Peyer's patch (tissue), 4 donors: ENCODE results near the gene ARL17A. TPM values are rescaled to one million over a fixed set of nuclear protein-coding genes. Genes with fewer than 3 reads are reported as not detected.
A peak's percentile ranks its signal among the peaks of the same experiment; 100 is the strongest.
"Not testable (repeated sequence)": the region's sequence is repeated elsewhere in the genome, so short reads cannot be mapped to it uniquely, and the experiment has no call there.

ENCODE experiments used
- DNase-seq, 3 donors: peaks; one replicate each; pipeline ENCODE4 v3.0.0-alpha.2; 2017 to 2019
- H3K27ac ChIP-seq, 4 donors: fragments of 200-600 bp; sonication (generic); one replicate each; pipeline ENCODE4 v1.5.1; 2016 to 2019
- H3K27me3 ChIP-seq, 2 donors: fragments of 200-600 bp; sonication (generic); one replicate each; pipeline ENCODE4 v1.5.1; 2019
- H3K36me3 ChIP-seq, 3 donors: fragments of 200-600 bp; sonication (generic); one replicate each; pipeline ENCODE4 v1.5.1; 2016 to 2019
- H3K4me1 ChIP-seq, 4 donors: fragments of 200-600 bp; sonication (generic); one replicate each; pipeline ENCODE4 v1.5.1; 2016 to 2019
- H3K4me3 ChIP-seq, 4 donors: fragments of 200-600 bp; sonication (generic); 1 replicate in 3 of 4; 2 replicates in 1 of 4; pipeline ENCODE4 v1.5.1; 2016 to 2019; ENCODE audit warnings: mild to moderate bottlenecking in 1 of 4
- H3K9me3 ChIP-seq, 4 donors: fragments of 200-600 bp; sonication (generic); one replicate each; pipeline ENCODE4 v1.5.1; 2016 to 2019; ENCODE audit warnings: mild to moderate bottlenecking in 1 of 4
- total RNA-seq, 4 donors: library from RNA; depleted of rRNA; stranded (reverse); fragments of >200 nt; gene quantifications; one replicate each; pipeline ENCODE4 v1.1.0, GENCODE V29; 2016

Gene ARL17A
- total RNA-seq = 10 to 100 TPM in 3 of 4 donors, 1 to 10 TPM in 1; 8.2 to 15.0 (median 11.5) TPM

DNA sequence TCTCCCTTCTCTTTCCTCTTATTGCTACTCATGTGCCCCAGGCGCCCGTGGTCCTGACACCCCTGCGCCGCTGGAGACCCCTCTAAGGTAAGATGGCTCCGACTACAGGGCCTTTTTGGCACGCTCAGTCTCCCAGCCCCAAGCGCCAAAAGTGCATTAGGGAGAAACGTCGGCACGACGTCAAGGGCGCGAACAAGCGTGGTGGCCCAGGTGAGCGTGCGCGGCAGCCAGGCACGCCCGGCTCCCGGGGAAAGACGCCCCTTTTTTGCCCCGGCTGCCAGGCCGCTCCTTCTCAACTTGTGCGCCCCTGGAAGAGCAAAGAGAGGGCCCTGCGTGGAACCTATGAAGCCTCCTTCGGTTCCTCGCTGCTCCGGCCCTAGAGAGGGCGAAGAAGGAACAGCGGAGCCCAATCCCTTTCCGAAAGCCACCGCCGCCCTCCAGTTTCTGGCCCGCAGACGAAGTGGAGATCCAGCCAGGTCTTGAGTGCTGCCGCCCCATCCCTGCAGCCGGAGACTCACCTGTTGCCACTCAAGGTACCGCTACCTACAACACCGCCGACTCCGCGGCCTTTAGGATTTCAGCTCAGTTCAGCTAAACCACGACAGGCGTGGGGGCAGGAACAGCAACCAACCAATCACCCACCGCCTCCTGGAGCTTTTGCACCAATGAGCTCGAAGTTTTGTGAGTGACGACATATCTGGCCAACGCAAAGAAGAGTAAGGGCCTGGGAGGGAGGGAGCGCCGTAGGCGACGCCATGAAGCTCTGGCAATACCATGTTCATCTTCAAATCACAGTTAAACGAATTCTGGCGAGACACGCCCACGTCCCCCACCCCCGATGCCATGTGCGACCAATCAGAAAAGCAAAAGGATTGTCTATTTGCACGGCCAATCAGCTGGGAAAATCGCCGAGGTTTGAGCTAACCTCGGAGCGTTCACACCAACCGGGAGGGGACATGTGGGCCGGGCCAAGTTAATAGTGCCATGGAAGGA, at the start of gene ARL17A:
TSS of gene ARL17A (minus strand) at position 609 of the 993 bp plus-strand sequence. CDS start 3,369 bp downstream, outside the sequence.
- DNase-seq = peak in 2 of 3 donors; percentile 79 to 94
- not testable (repeated sequence) for H3K36me3 ChIP-seq, H3K27me3 ChIP-seq, H3K4me1 ChIP-seq, H3K9me3 ChIP-seq
- peak within 1 kb of the TSS in 3 of 4 donors; percentile 22 to 36 (median 30) for H3K4me3 ChIP-seq
- peak within 1 kb of the TSS in 3 of 4 donors; percentile 40 to 57 (median 52) for H3K27ac ChIP-seq

DNA sequence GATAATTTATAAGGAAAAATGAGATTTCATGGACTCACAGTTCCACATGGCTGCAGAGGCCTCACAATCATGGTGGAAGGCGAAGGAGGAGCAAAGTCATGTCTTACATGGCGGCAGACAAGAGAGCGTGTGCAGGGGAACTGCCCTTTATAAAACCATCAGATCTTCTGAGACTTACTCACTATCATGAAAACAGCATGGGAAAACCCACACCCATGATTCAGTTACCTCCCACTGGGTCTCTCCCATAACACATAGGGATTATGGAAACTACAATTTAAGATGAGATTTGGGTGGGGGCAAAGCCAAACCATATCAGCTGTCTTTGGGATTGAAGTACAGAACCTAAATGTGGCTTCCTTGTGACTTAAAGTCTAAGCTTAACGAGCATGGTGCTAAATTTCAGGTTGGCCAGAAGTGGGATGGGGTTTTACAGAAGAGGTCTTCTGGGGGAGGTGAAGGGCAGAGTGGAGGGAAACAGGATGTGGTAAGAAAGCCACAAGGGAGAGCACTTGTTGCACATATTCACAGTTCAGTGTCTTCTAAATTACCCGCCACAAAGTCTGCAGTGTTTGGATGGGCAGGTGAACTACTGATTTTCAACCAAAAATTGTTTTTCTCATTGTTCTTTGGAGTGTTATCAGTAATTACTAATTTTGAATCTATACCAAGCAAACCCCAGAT, 49.4 kb upstream of the ARL17A start:
- H3K9me3 ChIP-seq, H3K4me1 ChIP-seq, DNase-seq, H3K36me3 ChIP-seq, H3K27ac ChIP-seq, H3K4me3 ChIP-seq, H3K27me3 ChIP-seq: not testable (repeated sequence)

DNA sequence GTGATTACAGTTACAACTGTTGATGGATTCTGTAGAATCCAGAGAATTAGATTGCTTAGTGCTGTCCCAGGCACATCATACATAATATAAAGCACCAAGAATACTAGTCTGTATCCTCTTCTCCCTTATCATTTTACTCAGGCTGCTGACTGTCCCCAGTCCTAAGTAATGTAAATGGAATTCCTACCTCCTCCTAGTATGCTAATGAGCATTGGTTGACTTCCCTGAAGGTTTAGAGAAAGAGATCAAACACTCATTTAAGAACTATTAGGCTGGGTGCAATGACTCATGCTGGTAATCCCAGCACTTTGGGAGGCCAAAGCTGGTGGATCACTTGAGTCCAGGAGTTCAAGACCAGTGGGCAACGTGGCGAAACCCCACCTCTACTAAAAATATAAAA, 48.0 kb upstream of the ARL17A start:
- H3K4me3 ChIP-seq, H3K27ac ChIP-seq, H3K27me3 ChIP-seq, DNase-seq, H3K36me3 ChIP-seq, H3K4me1 ChIP-seq, H3K9me3 ChIP-seq: not testable (repeated sequence)

DNA sequence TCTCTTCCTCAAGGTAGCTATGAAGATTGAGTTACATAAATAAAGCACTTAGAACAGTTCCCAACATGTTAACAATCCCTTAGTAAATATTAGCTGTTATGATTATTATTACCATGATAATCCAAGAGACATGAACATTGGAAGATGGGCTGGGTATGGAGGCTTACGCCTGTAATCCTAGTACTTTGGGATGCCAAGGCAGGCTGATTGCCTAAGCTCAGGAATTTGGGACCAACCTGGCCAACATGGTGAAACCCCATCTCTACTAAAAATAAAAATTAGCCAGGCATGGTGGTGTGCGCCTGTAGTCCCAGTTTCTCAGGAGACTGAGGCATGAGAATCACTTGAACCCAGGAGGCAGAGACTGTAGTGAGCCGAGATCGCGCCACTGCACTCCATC, 45.2 kb upstream of the ARL17A start:
- H3K4me1 ChIP-seq, H3K9me3 ChIP-seq, H3K36me3 ChIP-seq, H3K27ac ChIP-seq, H3K4me3 ChIP-seq, H3K27me3 ChIP-seq, DNase-seq: not testable (repeated sequence)

DNA sequence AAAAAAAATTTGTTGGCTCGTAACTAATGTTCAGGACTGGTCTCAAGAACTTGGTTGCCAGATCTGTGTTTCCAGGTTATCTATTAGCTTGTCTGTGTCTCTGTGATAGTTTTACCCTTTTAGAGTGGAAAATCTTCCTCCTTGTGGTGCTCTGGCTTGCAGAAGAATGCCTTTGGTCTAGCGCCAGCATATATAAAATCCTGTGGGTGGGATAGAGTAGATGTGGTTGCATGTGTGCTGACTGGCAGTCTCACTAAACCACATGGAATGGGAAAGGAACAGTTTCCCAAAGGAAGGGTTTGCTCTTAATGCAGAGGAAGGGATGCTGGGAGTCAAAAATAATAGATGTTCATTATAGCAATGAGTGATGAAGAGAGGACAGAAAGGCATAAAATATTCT, 44.3 kb upstream of the ARL17A start:
- not testable (repeated sequence) for H3K4me1 ChIP-seq, H3K9me3 ChIP-seq, H3K27me3 ChIP-seq, H3K36me3 ChIP-seq, DNase-seq, H3K4me3 ChIP-seq, H3K27ac ChIP-seq

DNA sequence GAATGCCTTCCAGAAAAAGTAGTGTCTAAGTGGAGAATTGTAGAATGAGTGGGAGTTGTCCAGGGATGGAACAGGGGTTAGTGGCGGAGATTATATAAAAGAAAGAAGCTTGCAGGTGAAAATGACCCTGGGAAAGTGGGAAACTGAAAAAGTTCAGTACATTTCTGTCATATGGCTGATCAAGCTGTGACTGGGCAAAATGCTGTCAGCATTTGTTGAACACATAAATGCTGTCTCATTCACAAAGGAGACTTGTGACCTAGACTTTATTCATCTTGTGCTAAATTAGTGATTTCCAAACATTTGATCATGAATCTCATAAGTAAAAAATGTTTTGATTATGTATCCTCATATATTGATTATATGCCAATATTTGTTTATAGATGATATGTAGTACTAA, 39.5 kb upstream of the ARL17A start:
- not testable (repeated sequence) for H3K4me3 ChIP-seq, H3K27ac ChIP-seq, H3K27me3 ChIP-seq, H3K36me3 ChIP-seq, H3K4me1 ChIP-seq, DNase-seq, H3K9me3 ChIP-seq

DNA sequence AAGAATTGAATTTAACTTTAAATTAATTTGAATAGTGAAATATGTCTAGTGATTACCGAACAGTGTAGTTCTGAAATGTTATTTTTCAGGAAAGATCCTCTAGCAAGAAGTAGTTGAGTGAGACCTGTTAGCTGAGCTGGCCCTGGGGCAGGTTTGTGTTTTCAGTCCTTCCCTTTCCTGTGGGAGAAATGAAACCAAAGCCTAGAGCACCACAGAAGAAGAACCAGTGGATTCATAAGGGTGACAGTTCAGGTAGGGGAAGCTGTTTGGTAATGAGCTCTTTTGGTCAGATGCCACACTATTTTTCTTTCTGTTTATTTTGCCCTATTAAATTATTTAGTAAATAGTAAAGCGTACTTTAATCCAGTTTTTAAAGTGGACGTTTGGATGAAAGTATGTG, 37.6 kb upstream of the ARL17A start:
- not testable (repeated sequence) for H3K9me3 ChIP-seq, H3K27ac ChIP-seq, H3K36me3 ChIP-seq, H3K27me3 ChIP-seq, H3K4me1 ChIP-seq, H3K4me3 ChIP-seq, DNase-seq

DNA sequence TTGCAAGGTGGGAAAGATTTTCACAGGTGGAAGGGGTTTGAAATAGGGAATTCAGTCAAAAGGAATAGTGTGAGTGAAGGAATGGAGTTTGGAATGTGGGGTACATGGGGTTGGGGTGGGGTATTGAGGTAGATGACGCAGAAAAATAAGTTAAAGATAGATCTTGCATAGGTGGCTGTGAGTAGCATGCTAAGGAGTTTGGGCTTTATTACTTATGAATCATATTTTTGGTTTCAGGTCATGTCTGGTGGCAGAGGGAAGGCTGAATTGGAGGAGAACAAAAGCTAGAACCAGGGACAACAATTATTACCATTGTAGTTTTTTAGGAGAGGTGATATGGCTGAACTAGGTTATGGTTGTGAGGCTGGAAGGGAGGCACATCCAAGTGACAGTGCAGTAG, 34.4 kb upstream of the ARL17A start:
- not testable (repeated sequence) for H3K9me3 ChIP-seq, H3K36me3 ChIP-seq, DNase-seq, H3K4me3 ChIP-seq, H3K4me1 ChIP-seq, H3K27me3 ChIP-seq, H3K27ac ChIP-seq

DNA sequence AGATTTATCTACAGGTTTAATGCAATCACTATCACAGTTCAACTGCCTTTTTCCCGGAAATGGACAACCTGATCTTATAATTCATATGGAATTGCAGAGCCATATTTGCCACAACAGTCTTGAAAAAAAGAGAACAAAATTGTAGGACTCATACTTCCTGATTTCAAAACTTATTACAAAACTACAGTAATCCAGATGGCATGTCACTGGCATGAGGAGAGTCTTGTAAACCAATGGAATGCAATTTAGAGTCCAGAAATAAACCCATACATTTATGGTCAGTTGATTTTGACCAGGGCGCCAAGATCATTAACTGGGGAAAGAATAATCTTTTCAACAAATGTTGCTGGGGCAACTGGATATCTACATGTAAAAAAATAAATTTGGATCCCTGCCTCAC, 31.8 kb upstream of the ARL17A start:
- H3K27me3 ChIP-seq, H3K4me1 ChIP-seq, H3K9me3 ChIP-seq, DNase-seq, H3K36me3 ChIP-seq, H3K27ac ChIP-seq, H3K4me3 ChIP-seq: not testable (repeated sequence)

DNA sequence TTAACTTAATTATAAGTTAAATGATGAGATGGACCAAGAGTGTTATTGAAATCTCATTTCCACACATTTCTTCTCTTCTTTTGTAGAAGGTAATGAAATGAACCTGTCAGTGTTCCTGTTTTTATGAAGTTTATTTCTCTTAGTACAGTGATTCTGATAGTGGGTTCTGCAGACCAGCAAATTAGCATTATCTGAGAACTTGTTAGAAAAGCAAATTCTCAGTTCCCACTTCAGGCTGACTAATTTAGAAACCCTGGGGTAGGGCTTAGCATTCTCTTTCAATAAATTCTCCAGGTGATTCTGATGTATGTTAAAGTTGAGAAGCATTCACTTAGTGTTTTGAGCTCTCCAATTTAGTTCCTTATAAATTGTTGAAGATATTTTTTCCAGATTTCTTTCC, 23.6 kb upstream of the ARL17A start:
- not testable (repeated sequence) for H3K27ac ChIP-seq, H3K9me3 ChIP-seq, DNase-seq, H3K27me3 ChIP-seq, H3K4me3 ChIP-seq, H3K4me1 ChIP-seq, H3K36me3 ChIP-seq

DNA sequence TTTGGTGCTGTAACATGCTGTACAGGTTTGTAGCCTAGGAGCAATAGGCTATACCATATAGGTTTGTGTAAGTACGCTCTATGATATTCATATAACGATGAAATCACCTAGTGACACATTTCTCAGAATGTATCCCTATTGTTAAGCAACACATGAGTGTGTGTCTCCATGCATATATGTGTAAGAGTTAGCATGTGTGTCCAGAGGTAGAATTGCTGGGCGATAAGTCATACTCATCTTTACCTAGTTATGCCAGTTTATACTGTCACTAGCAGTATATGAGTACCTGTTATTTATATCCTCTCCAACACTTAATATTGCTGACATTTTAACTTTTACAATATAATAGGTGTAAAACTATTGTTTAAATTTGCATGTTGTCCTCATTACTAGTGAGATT, 21.3 kb upstream of the ARL17A start:
- H3K4me1 ChIP-seq, H3K9me3 ChIP-seq, H3K4me3 ChIP-seq, H3K27ac ChIP-seq, DNase-seq, H3K36me3 ChIP-seq, H3K27me3 ChIP-seq: not testable (repeated sequence)

DNA sequence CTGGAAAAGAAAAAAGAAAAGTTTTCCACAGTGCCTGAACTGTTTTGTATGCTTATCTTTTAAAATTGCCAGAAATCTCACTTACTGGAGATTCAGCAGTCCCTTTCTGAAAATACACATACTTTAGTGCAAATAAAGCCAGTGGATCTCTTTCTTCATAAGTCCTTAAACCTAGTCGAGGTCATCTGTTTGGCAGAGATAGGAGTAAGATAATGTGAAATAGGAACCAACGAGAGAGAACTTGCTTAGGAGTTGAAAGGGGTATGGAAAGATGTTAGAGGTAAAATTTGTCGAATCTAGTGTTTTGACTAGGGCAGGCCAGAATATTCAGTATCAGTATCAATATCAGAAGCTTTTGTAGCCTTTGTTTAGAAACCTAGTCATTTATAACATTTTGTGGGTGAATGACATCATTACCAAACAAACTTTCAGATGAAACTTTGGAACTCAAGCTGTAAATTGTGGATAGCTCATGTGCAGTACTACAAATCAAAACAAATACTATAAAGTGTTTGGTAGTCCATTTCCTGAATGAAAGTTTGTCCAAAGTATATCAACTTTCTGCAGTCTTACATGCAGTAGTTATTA, 18.9 kb upstream of the ARL17A start:
- H3K9me3 ChIP-seq, H3K27ac ChIP-seq, H3K36me3 ChIP-seq, H3K4me3 ChIP-seq, DNase-seq, H3K27me3 ChIP-seq, H3K4me1 ChIP-seq: not testable (repeated sequence)

DNA sequence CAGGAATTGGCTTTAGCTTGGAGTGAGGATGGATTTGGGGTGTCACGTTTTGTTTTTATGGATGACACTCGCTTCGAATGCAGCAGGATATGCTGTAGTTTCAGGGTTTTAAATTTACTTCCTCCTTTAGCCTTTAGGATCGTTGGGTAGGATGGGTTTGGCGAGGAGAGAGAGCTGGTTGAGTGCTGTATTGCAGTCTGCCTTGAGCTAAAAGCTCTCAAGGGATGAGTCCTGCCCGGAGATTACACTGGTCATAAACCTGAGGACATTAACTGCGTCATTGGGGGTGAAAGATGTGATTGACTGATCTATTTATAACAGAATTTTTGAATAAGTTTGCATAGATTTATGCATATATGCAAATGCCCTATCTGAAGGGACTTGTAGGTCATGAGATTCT, 11.8 kb upstream of the ARL17A start:
- H3K36me3 ChIP-seq, H3K27ac ChIP-seq, DNase-seq, H3K9me3 ChIP-seq, H3K4me3 ChIP-seq, H3K27me3 ChIP-seq, H3K4me1 ChIP-seq: not testable (repeated sequence)

DNA sequence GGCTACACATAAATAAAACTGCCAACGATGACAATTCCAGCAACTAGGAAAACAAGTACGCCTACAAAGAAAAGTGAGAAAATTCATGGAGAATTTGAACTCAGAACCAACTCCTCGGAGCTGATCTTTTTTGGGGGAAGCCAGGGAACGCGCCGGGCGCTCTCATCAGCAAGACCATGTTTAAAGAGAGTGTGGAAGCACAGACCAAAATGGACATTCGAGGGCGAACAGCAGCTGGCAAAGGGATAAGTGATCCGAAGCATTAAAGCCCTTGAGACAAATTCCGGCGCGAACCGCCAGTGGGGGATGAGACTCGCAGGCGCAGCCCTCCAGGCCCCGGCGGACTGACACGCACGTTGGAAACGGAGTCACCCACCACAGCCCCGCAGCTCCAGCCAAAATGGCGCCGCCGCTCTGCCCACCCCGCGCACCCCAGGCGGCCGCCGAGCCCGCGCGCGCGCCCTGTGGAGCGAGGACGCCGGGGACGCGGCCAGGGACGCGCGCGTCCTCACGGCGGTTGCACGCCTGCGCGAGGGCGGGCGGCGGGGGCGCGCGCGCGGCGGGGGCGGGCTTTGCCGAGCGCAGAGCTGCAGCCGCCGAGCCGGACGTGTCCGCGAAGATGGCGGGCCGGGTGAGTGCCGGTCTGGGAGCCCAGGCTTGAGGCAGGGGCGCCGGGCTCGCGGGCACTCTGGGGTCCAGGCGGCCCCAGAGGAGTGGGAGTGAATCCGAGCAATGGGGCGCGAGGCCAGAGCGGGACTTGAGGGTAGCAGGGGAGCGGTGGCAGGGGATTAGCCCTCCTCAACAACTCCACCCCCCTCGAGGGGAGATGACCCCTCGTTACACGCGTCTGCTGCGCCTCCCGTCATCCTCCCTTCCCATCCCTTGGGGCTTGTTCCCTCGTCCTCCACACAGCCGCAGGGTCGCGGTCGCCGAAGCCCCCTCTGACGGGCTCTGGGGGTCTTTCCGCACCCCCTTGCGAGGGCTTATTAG, 11.0 kb upstream of the ARL17A start, which contains the start of gene NSF:
TSS of gene NSF (plus strand) at position 513 of the 990 bp plus-strand sequence. CDS start at position 620, 107 bp downstream.
- H3K4me3 ChIP-seq, H3K4me1 ChIP-seq, H3K9me3 ChIP-seq, H3K27me3 ChIP-seq, H3K27ac ChIP-seq, H3K36me3 ChIP-seq, DNase-seq: not testable (repeated sequence)
